ENCODE data around the gene DPP6.

DPP6 gene

GRCh38 chr7:154881526-154881925 lies 829.3 kb downstream of the DPP6 start:
- DNase-seq (ENCODE audit: low read depth): no peak

DNA sequence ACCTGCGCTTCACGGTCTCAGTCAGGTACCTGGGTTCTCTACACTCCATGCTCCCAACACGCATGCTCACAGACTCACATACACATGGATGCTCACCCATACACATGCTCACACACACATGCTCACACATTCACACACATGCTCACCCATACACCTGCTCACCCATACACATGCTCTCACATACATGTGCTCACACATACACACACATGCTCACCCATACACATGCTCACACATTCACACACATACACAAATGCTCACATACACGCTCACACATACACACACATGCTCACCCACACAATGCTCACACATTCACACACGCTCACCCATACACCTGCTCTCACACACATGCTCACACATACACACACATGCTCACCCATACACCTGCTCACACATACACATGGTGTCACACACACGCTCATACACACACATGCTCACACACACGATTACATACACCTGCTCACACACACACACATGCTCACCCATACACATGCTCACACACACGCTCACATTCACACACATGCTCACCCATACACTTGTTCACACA lies 830.8 kb downstream of the DPP6 start:
- DNase-seq (ENCODE audit: low read depth): no peak

DNA sequence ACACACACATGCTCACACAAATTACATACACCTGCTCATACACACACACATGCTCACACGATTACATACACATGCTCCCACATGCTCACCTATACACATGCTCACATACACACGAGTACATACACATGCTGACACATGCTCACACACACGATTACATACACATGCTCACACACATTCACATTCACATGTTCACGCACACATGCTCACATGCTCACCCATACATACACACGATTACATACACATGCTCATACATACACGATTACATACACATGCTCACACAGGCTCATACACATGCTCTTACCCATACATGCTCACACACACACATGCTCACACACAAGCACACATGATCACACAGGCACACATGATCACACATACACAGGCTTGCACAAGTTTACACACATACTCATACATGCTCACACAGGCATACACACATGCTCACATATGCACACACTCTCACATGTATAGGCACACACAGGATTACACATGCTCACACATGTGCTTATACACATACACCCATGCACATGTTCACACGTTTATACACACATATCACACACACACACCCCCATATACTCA lies 832.2 kb downstream of the DPP6 start:
- DNase-seq (ENCODE audit: low read depth): no peak

- no peak for DNase-seq (ENCODE audit: low read depth)
These were observed 834.4 kb downstream of the DPP6 start for GRCh38 chr7:154886591-154886990.

GRCh38 chr7:154888690-154889089 lies 836.5 kb downstream of the DPP6 start:
- no peak for DNase-seq (ENCODE audit: low read depth)

DNA sequence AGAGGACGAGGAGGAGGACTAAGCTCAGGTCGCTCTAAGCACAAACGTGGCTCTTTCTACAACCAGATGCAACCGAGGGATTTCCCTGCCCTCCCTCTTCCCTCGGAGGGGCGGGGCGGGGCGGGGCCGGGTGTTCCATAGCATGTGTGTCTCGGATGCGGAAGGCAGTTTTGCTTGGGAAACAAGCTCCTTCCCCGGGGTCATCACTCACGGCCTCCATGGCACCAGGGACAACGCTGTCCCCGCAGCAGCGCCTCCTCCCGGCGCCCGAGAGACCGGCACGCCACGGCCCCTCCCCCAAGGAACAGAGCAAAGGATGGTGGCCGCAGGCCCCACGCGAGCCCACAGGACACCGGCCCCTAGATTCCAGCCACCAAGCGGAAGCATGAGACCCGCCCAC lies 840.3 kb downstream of the DPP6 start:
- DNase-seq (ENCODE audit: low read depth): no peak

DNA sequence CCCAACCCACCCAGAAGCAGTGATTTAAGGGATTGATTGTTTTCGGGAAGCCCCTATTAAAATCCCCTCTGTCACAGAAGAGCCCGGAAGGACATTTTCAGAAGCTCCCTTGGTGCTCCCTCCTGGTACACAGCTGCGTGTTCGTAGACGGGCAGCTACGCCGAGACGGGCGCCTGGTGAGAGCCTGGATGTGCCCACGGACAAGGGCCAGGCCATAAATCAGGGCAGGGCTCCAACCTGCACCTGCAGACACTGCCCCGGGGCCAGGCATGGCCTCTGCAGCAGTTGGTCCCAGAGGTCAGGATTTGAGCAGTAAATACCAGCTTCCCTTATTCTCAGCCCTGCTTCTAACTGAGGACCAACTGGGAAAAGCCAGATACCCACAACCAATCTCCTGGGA lies 843.9 kb downstream of the DPP6 start:
- no peak for DNase-seq (ENCODE audit: low read depth)

DNA sequence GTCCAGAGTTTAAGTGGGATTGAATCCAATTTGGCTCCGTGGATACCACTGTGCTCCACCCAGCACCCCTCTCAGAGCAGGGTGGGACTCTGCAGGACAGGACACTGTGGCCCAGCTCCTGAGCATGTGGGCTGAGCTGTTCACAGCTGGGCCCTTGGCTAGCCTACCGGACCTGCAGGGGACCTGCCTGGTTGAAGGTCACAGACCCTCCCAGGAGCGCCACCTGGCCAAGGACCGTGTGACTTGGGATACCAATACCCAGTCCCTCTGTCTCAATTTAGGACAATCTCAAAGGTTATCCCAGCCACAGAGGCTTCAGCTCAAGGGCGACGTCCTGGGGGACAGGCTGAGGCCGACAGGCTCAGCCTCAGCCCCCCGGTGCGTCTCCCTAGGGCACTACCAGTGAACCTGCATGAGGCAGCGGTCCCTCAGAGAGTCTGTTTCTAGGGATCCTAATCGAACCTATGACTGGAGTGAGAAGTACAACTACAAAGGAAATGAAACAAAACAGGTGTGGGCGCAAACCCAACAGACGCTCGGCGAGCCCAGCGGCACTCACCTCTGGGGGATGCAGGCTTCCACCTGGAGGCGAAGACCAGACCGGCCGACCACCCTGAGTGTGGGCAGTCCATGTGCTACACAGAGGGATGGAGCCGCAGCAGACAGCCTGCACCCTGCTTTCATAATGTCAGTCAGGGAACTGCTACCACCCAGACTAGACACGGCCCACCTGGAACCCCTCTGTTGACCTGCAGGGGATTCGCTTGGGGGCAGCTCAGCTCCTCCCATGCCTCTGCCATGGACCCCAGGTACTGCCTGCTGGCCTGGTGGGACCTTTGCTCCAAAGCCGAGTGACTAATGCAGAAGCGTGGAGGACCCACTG lies 847.0 kb downstream of the DPP6 start:
- DNase-seq (ENCODE audit: low read depth): no peak

DNA sequence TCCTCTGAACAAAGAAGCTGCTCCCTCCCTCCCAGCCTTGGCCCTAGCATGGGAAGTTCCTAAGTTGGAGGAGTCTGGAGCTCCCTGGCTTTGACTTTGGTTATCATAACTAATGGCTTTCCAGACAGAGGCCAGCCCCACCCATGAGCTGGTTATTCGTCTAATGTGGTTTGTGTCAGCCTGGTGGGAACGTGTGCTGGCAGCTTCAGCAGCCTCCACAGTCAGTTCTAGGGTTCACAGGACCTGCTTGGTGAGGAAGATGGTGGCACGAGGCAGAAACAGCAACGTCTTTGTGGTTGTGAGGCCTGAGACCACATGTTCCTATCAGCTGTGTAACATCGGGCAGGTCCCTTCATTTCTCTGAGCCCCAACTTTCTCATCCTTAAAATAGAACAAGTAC lies 847.7 kb downstream of the DPP6 start:
- DNase-seq (ENCODE audit: low read depth): no peak

GRCh38 chr7:154902600-154903082 lies 850.4 kb downstream of the DPP6 start:
- DNase-seq (ENCODE audit: low read depth): no peak

DNA sequence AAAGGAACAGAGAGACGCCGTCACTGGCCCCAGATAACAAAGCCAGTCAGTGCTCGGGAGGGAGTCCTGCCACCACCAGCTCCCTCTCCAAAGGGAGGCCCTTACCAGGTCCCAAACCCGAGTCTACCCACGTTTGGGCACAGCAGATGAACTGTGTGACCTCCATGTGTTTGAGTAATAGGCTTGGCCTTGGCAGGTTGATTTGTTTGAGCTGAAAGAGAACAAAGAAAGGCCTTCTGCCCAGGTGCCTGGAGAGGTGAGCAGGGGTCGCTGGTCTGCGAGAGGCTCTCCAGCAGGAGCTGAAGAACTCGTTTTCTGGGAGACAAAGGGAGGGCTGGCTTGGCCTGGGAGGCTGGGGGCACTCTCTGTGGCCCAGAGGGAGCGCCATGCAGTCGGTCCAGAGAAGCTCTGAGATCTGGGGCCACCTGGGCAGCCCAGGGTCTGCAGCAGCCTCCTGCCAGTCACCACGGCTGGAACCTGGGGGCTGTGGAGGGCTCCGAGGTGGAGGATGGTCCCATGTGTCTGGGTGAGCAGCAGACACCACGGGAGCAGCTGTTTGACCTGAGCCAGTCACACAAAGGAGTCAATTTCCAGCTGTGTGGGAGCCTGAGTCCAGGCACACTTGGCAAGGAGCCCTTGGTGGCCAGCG lies 851.0 kb downstream of the DPP6 start:
- no peak for DNase-seq (ENCODE audit: low read depth)

GRCh38 chr7:154905146-154905545 lies 852.9 kb downstream of the DPP6 start:
- DNase-seq (ENCODE audit: low read depth): no peak

- DNase-seq (ENCODE audit: low read depth): no peak
These were observed 853.4 kb downstream of the DPP6 start for GRCh38 chr7:154905615-154906014.

DNA sequence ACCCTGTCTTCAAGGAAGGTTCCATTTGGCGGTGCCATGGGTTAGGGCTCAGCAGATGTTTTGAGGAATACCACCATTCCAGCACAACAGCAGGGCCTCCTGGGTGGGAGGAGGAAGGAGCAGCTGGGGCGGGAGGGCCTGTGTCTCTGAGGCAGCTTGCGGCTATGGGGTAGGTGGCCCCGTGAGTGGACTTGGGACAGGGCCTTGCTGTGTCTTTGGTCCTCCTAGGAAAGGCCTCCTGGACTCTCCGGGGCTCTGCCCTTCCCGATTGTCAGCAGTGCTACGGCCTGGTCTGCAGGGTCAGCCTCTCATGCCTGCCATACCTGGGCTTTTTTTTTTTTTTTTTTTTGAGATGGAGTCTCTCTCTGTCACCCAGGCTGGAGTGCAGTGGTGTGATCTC lies 854.0 kb downstream of the DPP6 start:
- DNase-seq (ENCODE audit: low read depth): no peak

- DNase-seq (ENCODE audit: low read depth): no peak
These were observed 854.6 kb downstream of the DPP6 start for GRCh38 chr7:154906736-154907355.

DNA sequence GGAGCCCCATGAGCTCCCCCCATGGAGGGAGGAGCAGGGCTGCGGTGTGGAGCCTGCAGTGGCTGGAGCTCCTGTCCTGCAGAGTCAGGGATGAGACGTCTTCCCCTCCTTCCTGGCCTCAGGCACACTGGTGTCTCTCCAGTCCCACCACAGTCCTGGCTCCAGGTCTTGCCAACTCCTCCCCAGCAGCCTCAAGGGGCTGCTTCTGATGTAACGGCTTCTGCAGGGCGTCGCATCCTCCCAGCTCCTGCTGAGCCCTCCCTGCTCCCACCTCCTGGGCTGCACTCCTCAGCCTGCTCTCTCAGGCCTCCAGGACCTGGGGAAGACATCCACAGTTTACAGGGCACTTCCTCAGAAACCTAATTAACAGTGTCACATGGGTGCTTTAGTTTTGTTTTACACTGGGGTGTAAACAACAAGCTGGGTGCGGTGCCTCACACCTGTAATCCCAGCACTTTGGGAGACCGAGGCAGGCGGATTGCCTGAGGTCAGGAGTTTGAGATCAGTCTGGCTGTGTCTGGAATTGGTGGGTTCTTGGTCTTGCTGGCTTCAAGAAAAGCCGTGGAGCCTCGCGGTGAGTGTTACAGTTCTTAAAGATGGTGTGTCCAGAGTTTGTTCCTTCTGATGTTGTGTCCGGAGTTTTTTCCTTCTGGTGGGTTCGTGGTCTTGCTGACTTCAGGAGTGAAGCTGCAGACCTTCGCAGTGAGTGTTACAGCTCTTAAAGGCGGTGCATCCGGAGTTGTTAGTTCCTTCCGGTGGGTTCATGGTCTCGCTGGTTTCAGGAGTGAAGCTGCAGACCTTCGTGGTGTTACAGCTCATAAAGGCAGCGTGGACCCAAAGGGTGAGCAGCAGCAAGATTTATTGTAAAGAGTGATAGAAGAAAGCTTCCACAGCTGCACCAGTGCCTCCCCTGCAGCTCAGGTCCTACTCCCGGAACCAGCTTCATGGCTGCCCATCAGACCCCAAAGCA lies 855.7 kb downstream of the DPP6 start:
- no peak for DNase-seq (ENCODE audit: low read depth)

GRCh38 chr7:154909241-154910105 lies 857.3 kb downstream of the DPP6 start:
- DNase-seq (ENCODE audit: low read depth): no peak

DNA sequence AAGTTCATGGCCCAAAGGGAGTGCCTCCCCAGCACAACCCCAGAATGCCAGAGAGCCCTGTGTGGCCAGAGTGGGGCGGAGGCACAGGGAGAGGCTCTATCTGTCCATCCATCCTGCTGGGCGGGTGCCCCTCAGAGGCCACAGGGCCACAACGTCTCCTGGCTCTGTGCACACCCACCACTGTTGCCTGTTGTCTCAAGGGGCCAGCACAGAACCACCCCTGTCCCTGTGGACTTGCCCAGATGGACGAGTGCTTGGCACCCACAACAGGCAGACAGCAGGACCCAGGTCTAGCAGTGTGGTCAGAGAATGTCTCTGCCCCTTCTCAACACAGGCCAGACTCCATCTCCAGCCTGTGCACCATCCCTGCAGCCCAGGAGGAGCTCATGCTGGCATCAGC lies 857.9 kb downstream of the DPP6 start:
- no peak for DNase-seq (ENCODE audit: low read depth)

- no peak for DNase-seq (ENCODE audit: low read depth)
These were observed 858.8 kb downstream of the DPP6 start for GRCh38 chr7:154910977-154911376.

DNA sequence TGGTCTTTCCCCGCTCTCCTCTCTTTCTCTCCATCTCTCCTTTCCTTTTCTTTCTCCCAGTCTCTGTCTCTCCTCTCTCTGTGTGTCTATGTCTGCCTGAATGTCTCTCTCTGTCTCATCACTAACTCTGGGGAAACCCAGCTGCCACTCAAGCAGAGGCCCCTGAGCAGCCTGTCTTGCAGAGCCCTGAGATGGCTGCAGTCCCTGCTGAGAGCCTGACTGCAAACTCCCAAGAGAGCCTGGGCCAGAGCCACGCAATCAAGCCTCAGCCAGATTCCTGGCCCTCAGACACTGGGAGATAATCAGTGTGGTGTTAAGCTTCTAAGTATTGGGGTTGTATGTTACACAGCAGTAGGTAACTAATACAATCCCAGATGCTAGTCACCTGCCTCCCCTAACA lies 859.2 kb downstream of the DPP6 start:
- DNase-seq (ENCODE audit: low read depth): no peak

Measured in GM04503 (cell line).